Fibroblast of lung (primary cell): Measurements from ENCODE around the gene MTAP. TPM values are rescaled to one million over a fixed set of nuclear protein-coding genes. Genes with fewer than 3 reads are reported as not detected.

Experiments
- DNase-seq, 2 donors: peaks; one replicate each; pipeline versions ENCODE4 v3.0.0 to v3.0.0-alpha.2; 2010; ENCODE audit warnings: low read depth in 2 of 2
- H2AFZ ChIP-seq: 2 replicates; pipeline ENCODE4 v1.5.1; 2012; ENCODE audit warnings: low read length, control low read depth, inconsistent platforms
- H3K27ac ChIP-seq: 2 replicates; pipeline ENCODE4 v1.5.1; 2011; ENCODE audit warnings: low read length, control low read depth; ENCODE audit not compliant: insufficient read depth
- H3K27me3 ChIP-seq: 2 replicates; pipeline ENCODE4 v1.5.1; 2011; ENCODE audit warnings: mild to moderate bottlenecking, low read length; ENCODE audit not compliant: control insufficient read depth, insufficient read depth
- H3K36me3 ChIP-seq: 2 replicates; pipeline ENCODE4 v1.5.1; 2011; ENCODE audit warnings: low read length; ENCODE audit not compliant: control insufficient read depth, insufficient read depth
- H3K4me1 ChIP-seq: 2 replicates; pipeline ENCODE4 v1.5.1; 2011; ENCODE audit warnings: low read length; ENCODE audit not compliant: control insufficient read depth, insufficient read depth; ENCODE audit errors: extremely low read depth
- H3K4me2 ChIP-seq: 2 replicates; pipeline ENCODE4 v1.5.1; 2011; ENCODE audit warnings: low read length, control low read depth; ENCODE audit not compliant: insufficient read depth; ENCODE audit errors: extremely low read depth
- H3K4me3 ChIP-seq, 4 experiments: fragments of 200-600 bp in 1 of 4; sonication (generic) in 1 of 4; replicated peaks in 1 of 4; 2 replicates each; pipeline ENCODE4 v1.5.1; 2011 to 2016; ENCODE audit warnings: low read length in 4 of 4, low read depth in 3 of 4, mild to moderate bottlenecking in 3 of 4, control low read depth in 2 of 4, inconsistent platforms in 1 of 4, mixed read lengths in 1 of 4; ENCODE audit not compliant: insufficient read depth in 1 of 4; ENCODE audit errors: control extremely low read depth in 1 of 4
- H3K79me2 ChIP-seq: 2 replicates; pipeline ENCODE4 v1.5.1; 2012; ENCODE audit warnings: mild to moderate bottlenecking, low read length, inconsistent platforms; ENCODE audit not compliant: control insufficient read depth, insufficient read depth
- H3K9ac ChIP-seq: 2 replicates; pipeline ENCODE4 v1.5.1; 2011; ENCODE audit warnings: mild to moderate bottlenecking, low read length, control low read depth; ENCODE audit not compliant: insufficient read depth
- H3K9me3 ChIP-seq: 2 replicates; pipeline ENCODE4 v1.5.1; 2012; ENCODE audit warnings: low read depth, low read length; ENCODE audit not compliant: control insufficient read depth, insufficient read depth
- H4K20me1 ChIP-seq: 2 replicates; pipeline ENCODE4 v1.5.1; 2011; ENCODE audit warnings: low read length; ENCODE audit not compliant: control insufficient read depth, insufficient read depth; ENCODE audit errors: extremely low read depth
- CTCF ChIP-seq, 2 donors: IDR thresholded peaks in 1 of 2; conservative IDR thresholded peaks in 1 of 2; 1 replicate in 1 of 2; 2 replicates in 1 of 2; pipeline ENCODE4 v1.5.1; 2011 to 2012; ENCODE audit warnings: low read length in 2 of 2, control low read depth in 1 of 2, inconsistent platforms in 1 of 2, low read depth in 1 of 2, mild to moderate bottlenecking in 1 of 2
- EZH2 ChIP-seq: IDR thresholded peaks from 2 replicates; pipeline ENCODE4 v1.5.1; 2012; ENCODE audit warnings: low read length, control low read depth, mild to moderate bottlenecking; ENCODE audit errors: missing control alignments
- polyA plus RNA-seq, 2 donors: library from polyadenylated mRNA; depleted of rRNA in 1 of 2; stranded (reverse) in 1 of 2; unstranded in 1 of 2; fragments of >200 nt; gene quantifications; 2 replicates each; pipeline ENCODE4 v1.2.1, GENCODE V29; 2011 to 2012; ENCODE audit warnings: missing spikeins in 1 of 2
- total RNA-seq: library from RNA; depleted of rRNA; stranded (reverse); fragments of >200 nt; gene quantifications from 2 replicates; pipeline ENCODE4 v1.2.1, GENCODE V29; 2014

Gene MTAP
- total and polyA plus RNA-seq, 2 donors (not counting 1 experiment from before 2014, with no cell fraction given) = 20.0 to 27.6 TPM

GRCh38 chr9:21781656-21782055 is 20.8 kb upstream of the MTAP start:
- H3K27me3 ChIP-seq = no peaks in the 10 kb centered on the region
- no peaks in the 10 kb centered on the region for H3K9me3 ChIP-seq
- TF ChIP-seq EZH2 = no peak
- no peak for TF ChIP-seq CTCF (conservative IDR thresholded peaks at IDR 0.05 in 1 of 2, IDR thresholded peaks at IDR 0.05 in 1 of 2; ENCODE audit: low read depth in 1 of 2, low read length in 2 of 2)
- H2AFZ ChIP-seq = no peak overlapping the region
- no peak overlapping the region for H3K4me3 ChIP-seq
- H4K20me1 ChIP-seq = no peaks in the 10 kb centered on the region
- no peak overlapping the region for H3K27ac ChIP-seq
- H3K9ac ChIP-seq = no peak overlapping the region
- H3K4me1 ChIP-seq = peaks cover 3% of the 10 kb centered on the region
- no peaks in the 10 kb centered on the region for H3K79me2 ChIP-seq
- no peak overlapping the region for H3K4me2 ChIP-seq
- no peaks in the 10 kb centered on the region for H3K36me3 ChIP-seq
- DNase-seq = peak in 1 of 2 donors; percentile 32

- Histone ChIP-seq H3K27me3 (no peaks in the 10 kb centered on the region), H3K4me3 (no peak overlapping the region), H3K9me3 (no peaks in the 10 kb centered on the region), H4K20me1 (no peaks in the 10 kb centered on the region), H3K36me3 (no peaks in the 10 kb centered on the region), H3K79me2 (no peaks in the 10 kb centered on the region), H3K9ac (no peak overlapping the region), H2AFZ (no peak overlapping the region), H3K4me2 (no peak overlapping the region), H3K27ac (no peak overlapping the region), H3K4me1 (peaks cover 3% of the 10 kb centered on the region)
- TF ChIP-seq CTCF (conservative IDR thresholded peaks at IDR 0.05 in 1 of 2, IDR thresholded peaks at IDR 0.05 in 1 of 2; ENCODE audit: low read depth in 1 of 2, low read length in 2 of 2) = no peak
- TF ChIP-seq EZH2 = no peak
- DNase-seq = peak in 1 of 2 donors; percentile 63
Observed at GRCh38 chr9:21782205-21782604, 20.2 kb upstream of the MTAP start.

GRCh38 chr9:21788752-21789151 is 13.7 kb upstream of the MTAP start:
- Histone ChIP-seq H3K27ac (no peak overlapping the region), H4K20me1 (no peaks in the 10 kb centered on the region), H3K9me3 (no peaks in the 10 kb centered on the region), H3K79me2 (no peaks in the 10 kb centered on the region), H3K9ac (no peak overlapping the region), H3K27me3 (no peaks in the 10 kb centered on the region), H3K4me1 (no peaks in the 10 kb centered on the region), H3K4me2 (peak overlapping the region; percentile 58), H2AFZ (peak overlapping the region; percentile 54), H3K36me3 (no peaks in the 10 kb centered on the region), H3K4me3 (no peak overlapping the region)
- DNase-seq = peak; percentile 24 to 44
- TF ChIP-seq EZH2 (no peak), CTCF (conservative IDR thresholded peaks at IDR 0.05 in 1 of 2, IDR thresholded peaks at IDR 0.05 in 1 of 2; ENCODE audit: low read depth in 1 of 2, low read length in 2 of 2) (no peak)
